HepG2 (cell line): ENCODE measurements around the gene MPPE1. TPM values are rescaled to one million over a fixed set of nuclear protein-coding genes. Genes with fewer than 3 reads are reported as not detected.

Experiments used
- FOXM1 ChIP-seq: sonication (generic); formaldehyde crosslinking; IDR thresholded peaks from 2 replicates; pipeline ENCODE4 v1.5.0; 2020; ENCODE audit warnings: missing genetic modification reagents
- KLF16 ChIP-seq, 2 experiments: sonication (generic) in 1 of 2; formaldehyde crosslinking in 1 of 2; IDR thresholded peaks; 2 replicates each; pipeline versions ENCODE4 v1.6.1 to v1.8.0; 2016 to 2023; ENCODE audit warnings: missing genetic modification reagents in 2 of 2, missing compliant biosample characterization in 1 of 2
- SRSF9 ChIP-seq: fragments of 200-400 bp; formaldehyde crosslinking; IDR thresholded peaks from 2 replicates; pipeline ENCODE4 v1.6.1; 2018; ENCODE audit warnings: borderline replicate concordance, mild to moderate bottlenecking, low read depth, low read length; ENCODE audit not compliant: insufficient read depth, poor library complexity, severe bottlenecking
- U2AF1 ChIP-seq: fragments of 200-400 bp; formaldehyde crosslinking; optimal IDR thresholded peaks from 2 replicates; pipeline ENCODE3; 2017; ENCODE audit warnings: mild to moderate bottlenecking, low read depth, low read length
- ZNF350 ChIP-seq: sonication (generic); formaldehyde crosslinking; IDR thresholded peaks from 2 replicates; pipeline ENCODE4 v1.4.0; 2020; ENCODE audit warnings: mild to moderate bottlenecking, low read depth, missing genetic modification reagents, borderline replicate concordance
- ZNF607 ChIP-seq: sonication (generic); formaldehyde crosslinking; IDR thresholded peaks from 2 replicates; pipeline ENCODE4 v1.5.1; 2020; ENCODE audit warnings: missing genetic modification reagents, mild to moderate bottlenecking, borderline replicate concordance
- ZNF850 ChIP-seq: sonication (generic); formaldehyde crosslinking; conservative IDR thresholded peaks from 2 replicates; pipeline ENCODE4 v1.9.0; 2021; ENCODE audit warnings: mild to moderate bottlenecking, missing genetic modification reagents
- ZNF883 ChIP-seq: sonication (generic); formaldehyde crosslinking; IDR thresholded peaks from 2 replicates; pipeline ENCODE4 v1.5.1; 2020; ENCODE audit warnings: mild to moderate bottlenecking, missing genetic modification reagents; ENCODE audit errors: not compliant biosample characterization
- polyA plus RNA-seq, 8 experiments: library from polyadenylated mRNA; depleted of rRNA in 3 of 8; stranded (reverse) in 7 of 8; unstranded in 1 of 8; fragments of >200 nt; fragmentation: Illumina TruSeq in 4 of 8; extraction: Trizol in 4 of 8; gene quantifications; 2 replicates each; pipeline versions ENCODE4 v1.2.1 to v1.2.3, GENCODE V29; 2011 to 2016; ENCODE audit warnings: low read depth in 4 of 8, missing spikeins in 1 of 8, mixed read lengths in 1 of 8; ENCODE audit not compliant: insufficient read depth in 1 of 8
- total RNA-seq, 5 experiments: library from RNA; depleted of rRNA; stranded (reverse); fragments of >200 nt; fragmentation: Illumina TruSeq; extraction: Trizol; gene quantifications; 2 replicates each; pipeline ENCODE4 v1.2.3, GENCODE V29; 2016; ENCODE audit warnings: low read depth in 1 of 5
- TF ChIP-seq, protein P1 (sequence below): sonication (generic); formaldehyde crosslinking; IDR thresholded peaks from 2 replicates; pipeline ENCODE4 v1.5.1; 2020; ENCODE audit warnings: mild to moderate bottlenecking, missing genetic modification reagents
- TF ChIP-seq, protein P2 (sequence below): sonication (generic); formaldehyde crosslinking; IDR thresholded peaks from 2 replicates; pipeline ENCODE4 v1.4.0; 2020; ENCODE audit warnings: mild to moderate bottlenecking, missing genetic modification reagents, borderline replicate concordance
- TF ChIP-seq, protein P3 (sequence below): sonication (generic); formaldehyde crosslinking; IDR thresholded peaks from 2 replicates; pipeline ENCODE4; 2020; ENCODE audit warnings: missing genetic modification reagents, mild to moderate bottlenecking, borderline replicate concordance
- TF ChIP-seq, protein P4 (sequence below): sonication (generic); formaldehyde crosslinking; IDR thresholded peaks from 2 replicates; pipeline ENCODE4 v1.5.0; 2020; ENCODE audit warnings: mild to moderate bottlenecking, missing genetic modification reagents, borderline replicate concordance

Gene MPPE1
- total and polyA plus RNA-seq, 2 of the 13 experiments (the other 11 are each of a cell fraction or from before 2014, with no cell fraction given): 9.6 to 11.9 TPM

DNA sequence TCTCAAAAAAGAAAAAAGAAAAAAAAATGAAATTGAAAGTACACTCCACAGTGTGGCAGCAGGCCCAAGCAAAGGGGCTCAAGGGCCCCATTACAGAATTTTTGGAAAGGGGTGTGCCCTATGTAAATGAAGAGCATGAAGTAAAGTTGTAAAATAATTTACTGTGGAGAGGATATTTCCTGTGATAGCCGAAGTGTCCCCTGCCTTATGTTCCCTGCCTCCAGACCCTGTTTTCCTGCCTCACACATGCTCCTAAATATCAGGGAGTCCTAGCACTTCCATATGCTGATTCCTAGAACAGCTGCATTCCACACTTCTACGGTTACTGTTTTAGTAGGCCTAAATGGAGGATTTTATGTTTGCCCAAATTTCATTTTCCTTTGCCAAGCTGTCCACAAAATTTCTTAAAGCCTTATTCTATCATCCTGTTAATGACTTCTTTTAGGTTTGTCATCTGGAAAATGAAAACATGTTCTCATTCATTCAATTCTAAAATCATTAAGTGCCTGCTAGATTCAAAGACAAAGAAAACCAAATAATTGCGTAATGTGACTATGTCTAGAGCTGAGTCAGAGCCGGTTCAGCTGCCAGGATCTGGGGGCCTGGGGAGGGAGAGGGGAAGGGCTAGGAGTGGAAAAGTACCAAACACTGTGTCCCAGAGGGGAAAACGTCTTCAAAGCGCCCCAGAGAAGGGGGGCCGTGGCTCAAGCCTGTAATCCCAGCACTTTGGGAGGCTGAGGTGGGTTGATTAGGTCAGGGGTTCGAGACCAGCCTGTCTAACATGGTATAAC is 47.3 kb upstream of the MPPE1 start (continued):
- TF ChIP-seq, protein P1, sequence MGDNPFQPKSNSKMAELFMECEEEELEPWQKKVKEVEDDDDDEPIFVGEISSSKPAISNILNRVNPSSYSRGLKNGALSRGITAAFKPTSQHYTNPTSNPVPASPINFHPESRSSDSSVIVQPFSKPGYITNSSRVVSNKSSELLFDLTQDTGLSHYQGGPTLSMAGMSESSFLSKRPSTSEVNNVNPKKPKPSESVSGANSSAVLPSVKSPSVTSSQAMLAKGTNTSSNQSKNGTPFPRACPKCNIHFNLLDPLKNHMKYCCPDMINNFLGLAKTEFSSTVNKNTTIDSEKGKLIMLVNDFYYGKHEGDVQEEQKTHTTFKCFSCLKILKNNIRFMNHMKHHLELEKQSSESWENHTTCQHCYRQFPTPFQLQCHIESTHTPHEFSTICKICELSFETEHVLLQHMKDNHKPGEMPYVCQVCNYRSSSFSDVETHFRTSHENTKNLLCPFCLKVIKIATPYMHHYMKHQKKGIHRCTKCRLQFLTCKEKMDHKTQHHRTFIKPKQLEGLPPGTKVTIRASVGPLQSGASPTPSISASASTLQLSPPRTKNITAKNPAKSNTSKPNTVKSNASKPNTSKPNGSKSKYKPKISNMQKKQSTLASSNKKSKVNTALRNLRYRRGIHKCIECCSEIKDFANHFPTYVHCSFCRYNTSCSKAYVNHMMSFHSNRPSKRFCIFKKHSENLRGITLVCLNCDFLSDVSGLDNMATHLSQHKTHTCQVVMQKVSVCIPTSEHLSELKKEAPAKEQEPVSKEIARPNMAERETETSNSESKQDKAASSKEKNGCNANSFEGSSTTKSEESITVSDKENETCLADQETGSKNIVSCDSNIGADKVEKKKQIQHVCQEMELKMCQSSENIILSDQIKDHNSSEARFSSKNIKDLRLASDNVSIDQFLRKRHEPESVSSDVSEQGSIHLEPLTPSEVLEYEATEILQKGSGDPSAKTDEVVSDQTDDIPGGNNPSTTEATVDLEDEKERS: 0 out of 2 replicates have a peak, but pooled peaks have one; percentile 47
- TF ChIP-seq KLF16 (CRISPR knock-in tag; IDR thresholded peaks at IDR 0.05) (peak in 1 of 2 experiments; percentile 55; a peak in 1 of 4 replicates), ZNF607 (CRISPR knock-in tag) (no peak), ZNF350 (no peak; the same call in 1 of the 2 replicates), U2AF1 (no peak), SRSF9 (no peak), FOXM1 (CRISPR knock-in tag) (no peak), ZNF883 (CRISPR knock-in tag) (no peak), ZNF850 (CRISPR knock-in tag) (no peak)
- TF ChIP-seq, protein P2, sequence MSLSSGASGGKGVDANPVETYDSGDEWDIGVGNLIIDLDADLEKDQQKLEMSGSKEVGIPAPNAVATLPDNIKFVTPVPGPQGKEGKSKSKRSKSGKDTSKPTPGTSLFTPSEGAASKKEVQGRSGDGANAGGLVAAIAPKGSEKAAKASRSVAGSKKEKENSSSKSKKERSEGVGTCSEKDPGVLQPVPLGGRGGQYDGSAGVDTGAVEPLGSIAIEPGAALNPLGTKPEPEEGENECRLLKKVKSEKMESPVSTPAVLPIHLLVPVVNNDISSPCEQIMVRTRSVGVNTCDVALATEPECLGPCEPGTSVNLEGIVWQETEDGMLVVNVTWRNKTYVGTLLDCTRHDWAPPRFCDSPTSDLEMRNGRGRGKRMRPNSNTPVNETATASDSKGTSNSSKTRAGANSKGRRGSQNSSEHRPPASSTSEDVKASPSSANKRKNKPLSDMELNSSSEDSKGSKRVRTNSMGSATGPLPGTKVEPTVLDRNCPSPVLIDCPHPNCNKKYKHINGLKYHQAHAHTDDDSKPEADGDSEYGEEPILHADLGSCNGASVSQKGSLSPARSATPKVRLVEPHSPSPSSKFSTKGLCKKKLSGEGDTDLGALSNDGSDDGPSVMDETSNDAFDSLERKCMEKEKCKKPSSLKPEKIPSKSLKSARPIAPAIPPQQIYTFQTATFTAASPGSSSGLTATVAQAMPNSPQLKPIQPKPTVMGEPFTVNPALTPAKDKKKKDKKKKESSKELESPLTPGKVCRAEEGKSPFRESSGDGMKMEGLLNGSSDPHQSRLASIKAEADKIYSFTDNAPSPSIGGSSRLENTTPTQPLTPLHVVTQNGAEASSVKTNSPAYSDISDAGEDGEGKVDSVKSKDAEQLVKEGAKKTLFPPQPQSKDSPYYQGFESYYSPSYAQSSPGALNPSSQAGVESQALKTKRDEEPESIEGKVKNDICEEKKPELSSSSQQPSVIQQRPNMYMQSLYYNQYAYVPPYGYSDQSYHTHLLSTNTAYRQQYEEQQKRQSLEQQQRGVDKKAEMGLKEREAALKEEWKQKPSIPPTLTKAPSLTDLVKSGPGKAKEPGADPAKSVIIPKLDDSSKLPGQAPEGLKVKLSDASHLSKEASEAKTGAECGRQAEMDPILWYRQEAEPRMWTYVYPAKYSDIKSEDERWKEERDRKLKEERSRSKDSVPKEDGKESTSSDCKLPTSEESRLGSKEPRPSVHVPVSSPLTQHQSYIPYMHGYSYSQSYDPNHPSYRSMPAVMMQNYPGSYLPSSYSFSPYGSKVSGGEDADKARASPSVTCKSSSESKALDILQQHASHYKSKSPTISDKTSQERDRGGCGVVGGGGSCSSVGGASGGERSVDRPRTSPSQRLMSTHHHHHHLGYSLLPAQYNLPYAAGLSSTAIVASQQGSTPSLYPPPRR: no peak
- TF ChIP-seq, protein P3, sequence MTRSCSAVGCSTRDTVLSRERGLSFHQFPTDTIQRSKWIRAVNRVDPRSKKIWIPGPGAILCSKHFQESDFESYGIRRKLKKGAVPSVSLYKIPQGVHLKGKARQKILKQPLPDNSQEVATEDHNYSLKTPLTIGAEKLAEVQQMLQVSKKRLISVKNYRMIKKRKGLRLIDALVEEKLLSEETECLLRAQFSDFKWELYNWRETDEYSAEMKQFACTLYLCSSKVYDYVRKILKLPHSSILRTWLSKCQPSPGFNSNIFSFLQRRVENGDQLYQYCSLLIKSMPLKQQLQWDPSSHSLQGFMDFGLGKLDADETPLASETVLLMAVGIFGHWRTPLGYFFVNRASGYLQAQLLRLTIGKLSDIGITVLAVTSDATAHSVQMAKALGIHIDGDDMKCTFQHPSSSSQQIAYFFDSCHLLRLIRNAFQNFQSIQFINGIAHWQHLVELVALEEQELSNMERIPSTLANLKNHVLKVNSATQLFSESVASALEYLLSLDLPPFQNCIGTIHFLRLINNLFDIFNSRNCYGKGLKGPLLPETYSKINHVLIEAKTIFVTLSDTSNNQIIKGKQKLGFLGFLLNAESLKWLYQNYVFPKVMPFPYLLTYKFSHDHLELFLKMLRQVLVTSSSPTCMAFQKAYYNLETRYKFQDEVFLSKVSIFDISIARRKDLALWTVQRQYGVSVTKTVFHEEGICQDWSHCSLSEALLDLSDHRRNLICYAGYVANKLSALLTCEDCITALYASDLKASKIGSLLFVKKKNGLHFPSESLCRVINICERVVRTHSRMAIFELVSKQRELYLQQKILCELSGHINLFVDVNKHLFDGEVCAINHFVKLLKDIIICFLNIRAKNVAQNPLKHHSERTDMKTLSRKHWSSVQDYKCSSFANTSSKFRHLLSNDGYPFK: no peak
- TF ChIP-seq, protein P4, sequence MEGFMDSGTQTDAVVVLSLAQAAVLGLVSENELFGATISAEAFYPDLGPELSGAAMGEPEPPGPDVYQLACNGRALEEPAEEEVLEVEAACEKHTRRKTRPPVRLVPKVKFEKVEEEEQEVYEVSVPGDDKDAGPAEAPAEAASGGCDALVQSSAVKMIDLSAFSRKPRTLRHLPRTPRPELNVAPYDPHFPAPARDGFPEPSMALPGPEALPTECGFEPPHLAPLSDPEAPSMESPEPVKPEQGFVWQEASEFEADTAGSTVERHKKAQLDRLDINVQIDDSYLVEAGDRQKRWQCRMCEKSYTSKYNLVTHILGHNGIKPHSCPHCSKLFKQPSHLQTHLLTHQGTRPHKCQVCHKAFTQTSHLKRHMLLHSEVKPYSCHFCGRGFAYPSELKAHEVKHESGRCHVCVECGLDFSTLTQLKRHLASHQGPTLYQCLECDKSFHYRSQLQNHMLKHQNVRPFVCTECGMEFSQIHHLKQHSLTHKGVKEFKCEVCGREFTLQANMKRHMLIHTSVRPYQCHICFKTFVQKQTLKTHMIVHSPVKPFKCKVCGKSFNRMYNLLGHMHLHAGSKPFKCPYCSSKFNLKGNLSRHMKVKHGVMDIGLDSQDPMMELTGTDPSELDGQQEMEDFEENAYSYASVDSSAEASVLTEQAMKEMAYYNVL: no peak
